Uterus (tissue), 2 donors: ENCODE results near the gene TSPAN5.

Experiments used
- POLR2A ChIP-seq, 2 donors: fragments of 450-650 bp; IDR thresholded peaks; one replicate each; pipeline ENCODE4 v1.6.1; 2016; ENCODE audit warnings: antibody characterized with exemption in 2 of 2, mild to moderate bottlenecking in 1 of 2, moderate library complexity in 1 of 2
- TF ChIP-seq, protein P1 (sequence below), 4 experiments: fragments of 200-600 bp in 2 of 4; fragments of 450-650 bp in 2 of 4; sonication (generic) in 2 of 4; IDR thresholded peaks; one replicate each; pipeline ENCODE4 v1.5.1; 2016 to 2019; ENCODE audit warnings: antibody characterized with exemption in 4 of 4, mild to moderate bottlenecking in 2 of 4, moderate library complexity in 1 of 4

GRCh38 chr4:98643755-98644154, 14.7 kb downstream of the TSPAN5 start:
- TF ChIP-seq POLR2A (IDR thresholded peaks at IDR 0.05) = no peak
- TF ChIP-seq, protein P1, sequence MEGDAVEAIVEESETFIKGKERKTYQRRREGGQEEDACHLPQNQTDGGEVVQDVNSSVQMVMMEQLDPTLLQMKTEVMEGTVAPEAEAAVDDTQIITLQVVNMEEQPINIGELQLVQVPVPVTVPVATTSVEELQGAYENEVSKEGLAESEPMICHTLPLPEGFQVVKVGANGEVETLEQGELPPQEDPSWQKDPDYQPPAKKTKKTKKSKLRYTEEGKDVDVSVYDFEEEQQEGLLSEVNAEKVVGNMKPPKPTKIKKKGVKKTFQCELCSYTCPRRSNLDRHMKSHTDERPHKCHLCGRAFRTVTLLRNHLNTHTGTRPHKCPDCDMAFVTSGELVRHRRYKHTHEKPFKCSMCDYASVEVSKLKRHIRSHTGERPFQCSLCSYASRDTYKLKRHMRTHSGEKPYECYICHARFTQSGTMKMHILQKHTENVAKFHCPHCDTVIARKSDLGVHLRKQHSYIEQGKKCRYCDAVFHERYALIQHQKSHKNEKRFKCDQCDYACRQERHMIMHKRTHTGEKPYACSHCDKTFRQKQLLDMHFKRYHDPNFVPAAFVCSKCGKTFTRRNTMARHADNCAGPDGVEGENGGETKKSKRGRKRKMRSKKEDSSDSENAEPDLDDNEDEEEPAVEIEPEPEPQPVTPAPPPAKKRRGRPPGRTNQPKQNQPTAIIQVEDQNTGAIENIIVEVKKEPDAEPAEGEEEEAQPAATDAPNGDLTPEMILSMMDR (IDR thresholded peaks at IDR 0.05) = no peak
